Measurements from ENCODE around the gene MRPS23.
A peak's percentile ranks its signal among the peaks of the same experiment; 100 is the strongest.

MRPS23 gene

DNA sequence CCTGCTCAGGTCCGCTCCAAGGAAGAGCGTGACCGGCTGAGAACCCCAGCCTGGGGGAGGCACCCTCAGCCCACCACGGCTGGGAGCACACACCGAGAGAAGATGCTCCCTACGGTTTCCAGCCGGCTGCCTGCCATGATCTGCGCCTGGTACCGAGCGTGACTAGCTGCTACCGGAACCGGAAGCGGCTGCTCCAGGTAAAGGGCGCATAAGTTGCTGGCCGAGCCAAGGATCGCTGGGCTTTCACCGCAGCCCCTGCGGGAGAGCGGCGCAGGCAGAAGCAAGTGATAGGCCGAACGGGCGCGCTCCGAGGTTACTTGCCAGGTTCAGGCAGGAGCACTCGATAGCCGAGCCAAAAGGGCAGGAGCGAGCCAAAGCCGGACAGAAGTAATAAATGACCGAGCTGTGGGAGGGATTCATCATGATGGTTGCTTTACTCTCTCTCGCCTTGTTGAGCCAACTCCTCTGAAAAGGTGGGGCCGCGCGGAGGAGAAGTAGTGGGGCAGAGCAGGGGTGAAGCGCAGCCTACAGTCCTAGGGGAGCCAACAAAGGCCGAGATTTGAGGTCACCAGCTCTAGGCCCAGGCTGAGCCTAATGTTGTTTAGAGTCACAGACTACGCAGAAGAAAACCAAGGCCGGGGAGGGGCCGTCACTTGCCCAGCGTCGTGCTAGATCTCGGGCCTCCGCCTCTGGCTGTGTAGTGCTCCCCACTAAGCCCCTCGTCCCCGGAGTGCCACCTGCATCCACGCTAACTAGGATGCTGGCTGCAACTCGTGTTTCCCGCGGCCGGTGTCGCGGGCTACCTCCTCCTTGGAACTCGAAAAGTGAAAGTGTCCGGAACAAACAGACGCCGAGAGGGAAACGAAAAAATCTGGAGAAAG lies at the start of gene MRPS23:
Gene MRPS23 (minus strand): TSS at position 171 of the 881 bp plus-strand sequence. CDS start 34 bp downstream, at position 137.
- DNase-seq: peak; percentile 96

DNA sequence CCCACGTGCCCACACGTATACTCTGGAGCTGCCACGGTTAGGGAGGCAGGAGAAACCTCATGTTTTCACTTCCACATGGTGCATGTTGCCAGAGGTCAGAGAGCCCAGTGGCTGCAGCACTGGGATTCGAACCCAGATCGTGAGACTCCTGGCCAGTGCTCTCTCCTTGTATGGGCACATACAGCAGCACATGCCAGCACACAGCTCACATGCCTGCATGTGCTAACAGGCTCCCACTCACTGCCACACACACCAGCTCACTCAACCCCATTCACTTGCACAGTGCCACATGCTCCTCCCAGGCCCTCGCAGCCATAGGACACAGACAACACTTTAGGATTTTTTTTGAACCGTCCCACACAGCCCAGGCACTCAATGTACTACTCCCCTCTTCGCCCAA lies 49.5 kb upstream of the MRPS23 start:
- no peak for DNase-seq

DNA sequence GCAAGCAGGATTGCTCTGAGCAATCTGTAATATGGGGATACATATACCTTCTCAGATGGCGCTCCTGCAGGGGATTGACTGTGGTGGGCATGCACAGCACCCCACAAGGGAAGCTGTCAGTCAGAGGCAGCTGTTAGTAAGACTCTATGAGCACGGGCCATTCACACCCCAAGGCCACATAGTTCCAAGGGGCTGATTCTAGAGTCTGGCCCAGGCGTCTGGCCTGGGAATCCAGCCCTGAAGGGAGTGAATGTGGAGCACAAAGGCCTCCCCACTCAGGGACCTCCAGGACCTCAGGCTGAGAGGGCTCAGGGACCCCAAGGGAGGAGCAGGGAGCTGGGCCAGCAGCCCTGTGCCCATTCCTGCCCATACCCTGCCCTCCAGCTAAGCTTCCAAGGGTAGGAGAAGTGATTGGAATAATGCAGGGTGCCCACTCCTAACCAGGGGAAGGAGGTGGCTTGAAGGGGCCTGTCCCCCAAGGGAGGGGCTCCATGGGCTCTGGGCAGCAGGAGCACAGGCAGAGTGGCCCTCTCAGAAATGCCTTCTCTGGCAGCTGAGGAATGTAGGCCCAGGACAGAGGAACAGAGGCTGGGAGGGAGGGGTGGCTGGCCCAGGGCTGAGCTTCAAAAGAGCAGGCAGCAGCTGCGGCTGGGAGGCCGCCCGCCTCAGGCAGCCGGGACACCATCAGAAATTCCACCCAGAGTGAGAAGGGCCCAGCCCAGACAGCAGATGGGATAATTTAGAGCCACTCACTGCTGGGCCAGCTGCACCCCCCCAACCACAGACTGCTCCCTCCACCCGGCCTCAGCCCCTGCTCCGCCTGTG lies 48.9 kb upstream of the MRPS23 start:
- no peak for DNase-seq

DNA sequence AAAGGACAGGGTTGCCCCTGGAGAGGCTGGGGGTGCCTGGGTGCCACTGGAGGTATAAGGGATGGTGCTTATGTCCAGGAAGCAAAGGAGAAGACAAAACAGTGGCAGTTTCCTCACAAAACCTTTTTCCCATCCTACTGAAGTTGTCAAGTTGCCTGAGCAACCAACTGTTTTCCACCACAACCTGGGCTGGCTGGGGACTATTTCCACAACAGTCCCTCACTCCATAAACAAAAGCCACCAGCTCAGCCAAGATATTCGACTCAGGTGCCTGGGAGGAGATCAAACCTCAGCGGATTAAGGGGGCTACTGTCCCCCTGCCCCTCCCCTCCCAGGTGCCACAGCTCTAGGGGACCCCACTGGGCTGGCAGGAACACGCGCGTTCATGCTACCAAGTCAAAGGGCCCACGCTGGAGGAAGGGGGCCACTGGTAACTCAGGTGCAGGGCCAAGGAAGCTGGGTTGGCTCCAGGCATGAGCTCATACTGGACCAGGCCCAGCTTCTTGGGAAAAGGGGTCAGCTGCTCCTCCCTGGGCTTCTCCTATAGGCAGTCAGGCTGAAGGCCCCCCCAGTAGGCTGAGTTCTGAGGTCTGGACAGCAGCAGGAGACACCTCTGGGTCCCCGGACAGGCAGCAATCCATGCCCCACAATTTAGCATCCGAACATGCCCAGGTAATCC lies 45.7 kb upstream of the MRPS23 start:
- no peak for DNase-seq

DNA sequence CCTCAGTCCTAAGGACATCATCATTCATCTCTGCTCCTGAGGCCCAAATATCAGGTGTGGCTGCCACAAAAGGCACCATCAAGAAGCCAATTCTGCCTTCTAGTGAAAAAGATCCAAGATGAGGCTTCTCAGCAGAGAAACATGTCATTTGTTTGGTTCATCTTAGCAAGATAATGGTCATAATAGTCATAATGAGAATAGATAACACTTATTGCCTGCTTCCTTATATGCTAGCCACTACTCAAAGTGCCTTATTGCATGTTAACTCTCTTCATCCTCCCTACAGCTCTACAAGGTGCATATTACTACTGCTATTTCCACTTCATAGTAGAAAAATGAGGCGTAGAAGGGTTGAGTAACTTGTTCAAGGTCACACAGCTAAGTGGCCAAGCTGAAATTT lies 45.0 kb upstream of the MRPS23 start:
- no peak for DNase-seq

DNA sequence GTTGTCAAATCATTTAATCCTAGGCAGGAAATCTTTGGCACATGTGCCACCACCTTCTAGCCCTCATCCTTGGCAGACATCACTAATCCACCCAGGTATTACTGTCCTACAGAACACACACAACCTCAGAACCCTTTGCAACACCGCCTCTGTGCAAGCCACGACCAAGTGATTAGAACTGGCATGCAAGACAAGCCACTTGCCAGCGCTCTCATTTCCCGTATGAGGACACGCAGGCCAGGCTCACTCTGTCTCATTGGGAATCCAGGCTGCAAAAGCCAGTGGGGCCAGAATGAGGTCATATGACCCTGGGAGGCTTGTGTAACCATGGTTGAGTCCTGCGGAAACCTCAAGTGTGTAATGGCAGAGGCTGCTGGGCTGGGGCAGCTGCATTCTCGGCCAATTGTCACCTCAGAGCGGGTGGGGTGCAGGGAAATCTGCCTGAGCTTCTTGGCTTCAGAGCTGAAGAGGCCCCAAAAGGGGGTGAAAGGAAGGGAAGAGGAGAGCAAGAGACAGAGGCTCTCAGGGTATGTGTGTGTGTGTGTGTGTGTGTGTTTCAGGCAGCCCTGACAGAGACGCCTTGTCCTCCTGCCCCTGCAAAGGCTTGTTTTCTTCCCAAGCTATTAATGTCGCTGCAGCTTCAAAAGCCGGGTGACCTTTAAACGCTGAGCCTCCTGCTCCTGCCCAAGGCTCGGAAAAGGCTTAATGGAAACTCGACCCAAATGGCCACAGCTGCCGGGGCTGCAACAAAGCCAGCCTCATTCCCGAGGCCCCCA lies 43.2 kb upstream of the MRPS23 start:
- peak; percentile 72 for DNase-seq

DNA sequence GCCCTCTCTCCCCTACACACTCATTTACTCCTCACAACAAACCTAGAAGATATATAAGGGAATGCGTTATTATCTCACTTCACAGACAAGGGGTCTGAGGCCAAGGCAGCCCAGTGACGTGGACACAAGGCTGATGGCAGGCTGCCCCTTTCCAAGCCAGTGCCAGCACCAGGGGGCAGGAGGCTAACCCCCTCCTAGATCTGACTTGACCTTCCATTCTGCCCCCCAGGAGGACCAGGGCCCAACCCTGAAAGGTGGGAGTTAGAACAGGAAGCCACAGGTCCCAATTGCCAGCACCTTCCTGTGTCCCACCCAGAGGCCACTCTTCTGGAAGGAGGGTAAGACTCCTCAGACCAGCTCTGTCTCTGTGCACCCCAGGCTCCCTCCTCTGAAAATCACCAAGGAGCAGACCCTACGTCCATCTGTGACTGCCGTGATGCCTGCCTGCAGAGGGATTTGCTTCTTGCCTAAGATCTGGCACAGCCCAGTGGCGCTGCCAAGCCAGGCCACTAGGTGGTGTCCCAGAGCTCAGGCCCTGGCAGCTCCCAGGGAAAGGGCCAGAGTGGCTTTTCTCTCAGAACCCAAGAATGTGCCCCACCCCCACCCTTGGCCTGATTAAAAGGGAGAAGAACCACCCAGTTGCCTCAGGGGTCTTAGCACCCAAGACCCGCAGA lies 42.4 kb upstream of the MRPS23 start:
- peak; percentile 72 for DNase-seq

DNA sequence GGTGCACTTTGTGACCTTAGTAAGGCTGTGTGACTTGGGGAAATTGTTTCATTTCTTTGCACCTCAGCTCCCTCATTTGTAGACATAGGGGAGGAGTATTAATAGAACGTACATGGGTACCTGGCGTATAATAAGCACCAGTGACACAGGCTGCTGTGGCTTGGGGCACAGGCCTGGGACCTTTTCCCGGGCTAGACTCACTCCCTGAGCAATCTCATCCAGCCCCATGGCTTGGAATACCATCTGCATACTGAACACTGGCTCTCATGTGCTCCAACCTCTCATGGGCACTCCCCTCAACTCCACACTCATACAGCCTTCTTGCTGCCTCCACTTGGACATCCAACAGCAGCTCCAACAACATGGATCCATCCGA lies 41.0 kb upstream of the MRPS23 start:
- no peak for DNase-seq

DNA sequence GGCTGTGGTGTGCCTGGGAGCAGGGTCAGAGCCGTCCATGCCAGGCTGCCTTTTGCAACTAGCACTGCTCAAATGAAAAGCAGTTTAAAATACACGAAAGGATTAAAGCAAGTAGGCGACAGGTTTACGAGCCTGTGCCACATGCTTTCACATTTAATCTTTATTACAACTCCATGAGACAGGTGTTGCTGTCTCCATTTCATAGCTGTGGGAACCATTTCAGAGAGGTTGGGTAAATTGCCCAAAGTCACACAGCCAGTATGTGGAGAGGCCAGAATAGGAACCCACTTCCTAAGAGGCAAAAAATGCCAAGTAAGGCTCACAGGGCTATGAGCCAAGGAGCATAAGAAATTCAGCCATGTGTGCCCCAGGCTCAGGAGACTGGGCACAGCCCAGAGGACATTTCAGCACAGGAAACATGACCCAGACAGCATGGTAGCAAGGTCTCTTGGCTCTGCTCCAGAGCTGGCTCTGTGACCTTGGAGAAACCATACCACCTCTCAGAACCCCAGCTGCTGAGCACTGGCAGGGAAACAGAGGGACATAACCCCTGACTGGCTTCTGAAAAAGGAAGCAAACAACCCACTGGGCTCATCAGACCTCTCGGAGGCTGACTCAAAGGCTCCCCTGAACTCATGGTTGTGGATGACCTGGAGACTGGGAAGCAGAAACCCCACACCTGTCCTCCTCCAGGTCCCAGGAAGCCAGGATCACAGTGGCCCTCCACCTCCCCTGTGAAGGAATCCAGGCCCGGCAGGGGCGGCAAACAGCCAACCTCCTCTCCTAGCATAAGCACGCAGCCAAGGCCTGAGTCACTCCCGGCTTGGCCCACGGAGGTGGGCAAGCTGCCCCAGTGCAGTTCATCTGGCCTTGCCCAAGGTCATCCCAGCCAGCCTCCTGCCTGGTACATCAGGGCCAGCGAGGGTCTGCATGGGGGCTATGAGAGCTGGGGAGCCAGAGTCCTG lies 40.3 kb upstream of the MRPS23 start:
- no peak for DNase-seq

DNA sequence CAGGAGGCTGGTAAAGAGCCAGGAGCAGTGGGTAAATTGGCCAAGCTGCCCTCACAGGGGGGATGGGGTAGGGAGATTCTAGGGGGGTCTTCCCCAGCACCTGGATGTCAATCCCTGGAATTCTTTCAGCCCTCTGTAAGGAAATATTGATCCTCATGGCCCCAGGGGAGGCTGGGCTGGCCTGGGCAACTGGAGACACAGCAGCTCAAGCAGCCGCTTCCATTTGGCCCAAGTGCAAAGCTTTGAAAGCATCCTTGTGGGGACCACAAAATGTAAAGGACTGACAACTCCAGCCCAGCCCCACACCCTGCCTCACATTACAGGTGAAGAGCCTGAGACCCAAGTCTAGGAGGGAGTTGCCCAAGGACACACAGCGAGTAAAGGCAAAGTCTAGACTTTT lies 39.4 kb upstream of the MRPS23 start:
- no peak for DNase-seq

DNA sequence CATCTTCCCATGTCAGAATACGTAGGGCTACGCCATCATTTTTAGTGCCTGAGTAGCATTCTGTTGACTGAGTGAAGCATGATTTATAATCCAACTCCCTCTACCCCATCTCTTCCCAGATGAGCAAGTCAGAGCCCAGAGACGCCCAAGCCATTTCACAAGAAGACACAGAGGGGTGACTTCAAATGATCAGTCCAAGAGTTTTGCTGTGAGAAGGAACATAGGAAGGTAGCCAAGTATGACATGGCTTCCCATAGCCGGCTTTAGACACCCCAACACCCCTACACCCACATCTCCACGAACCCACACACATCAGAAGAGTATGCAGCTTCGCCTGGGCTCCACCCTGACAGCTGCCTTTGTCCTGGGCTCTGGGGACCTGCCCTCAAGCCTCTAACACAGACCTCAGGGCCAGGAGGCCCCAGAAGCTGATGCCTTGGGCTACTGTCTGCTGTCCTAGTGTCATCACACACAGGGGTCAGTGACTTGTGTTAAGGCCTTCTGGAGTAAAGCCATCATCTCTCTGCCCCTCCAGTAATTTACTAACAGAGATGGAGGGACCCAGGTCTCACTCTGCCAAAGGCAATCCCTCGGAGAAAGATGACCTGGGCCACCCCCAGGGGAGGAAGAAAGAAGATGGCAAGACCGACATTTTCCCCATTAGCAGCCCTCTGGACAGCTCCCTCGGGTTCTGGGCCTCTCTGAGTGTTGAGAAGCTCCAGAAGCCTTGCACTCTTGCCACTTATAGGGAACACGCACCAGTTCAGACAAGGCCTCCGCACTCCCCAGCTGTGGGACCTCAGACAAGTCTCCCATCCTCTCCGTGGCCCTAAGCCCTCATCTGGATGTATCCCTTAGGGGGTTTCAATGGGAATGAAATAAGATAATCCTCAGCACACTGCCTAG lies 38.7 kb upstream of the MRPS23 start:
- no peak for DNase-seq

DNA sequence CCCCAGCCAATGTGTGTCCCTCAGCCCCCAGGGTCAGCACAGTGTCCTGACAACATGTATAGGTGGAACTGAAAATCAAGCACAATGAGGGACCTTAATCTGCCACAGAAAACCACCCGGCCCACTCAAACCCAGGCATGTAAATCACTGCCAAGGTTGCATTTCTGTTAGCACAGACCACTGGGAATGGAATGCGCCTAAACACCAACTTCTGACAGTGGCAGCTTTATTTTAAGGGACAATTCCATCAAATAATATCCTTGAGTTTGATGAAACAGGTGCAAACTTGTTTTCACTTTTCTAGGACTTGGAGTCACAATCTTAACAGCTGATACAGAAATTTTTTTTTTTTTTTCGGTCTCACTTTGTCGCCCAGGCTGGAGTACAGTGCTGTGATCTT lies 37.3 kb upstream of the MRPS23 start:
- no peak for DNase-seq

DNA sequence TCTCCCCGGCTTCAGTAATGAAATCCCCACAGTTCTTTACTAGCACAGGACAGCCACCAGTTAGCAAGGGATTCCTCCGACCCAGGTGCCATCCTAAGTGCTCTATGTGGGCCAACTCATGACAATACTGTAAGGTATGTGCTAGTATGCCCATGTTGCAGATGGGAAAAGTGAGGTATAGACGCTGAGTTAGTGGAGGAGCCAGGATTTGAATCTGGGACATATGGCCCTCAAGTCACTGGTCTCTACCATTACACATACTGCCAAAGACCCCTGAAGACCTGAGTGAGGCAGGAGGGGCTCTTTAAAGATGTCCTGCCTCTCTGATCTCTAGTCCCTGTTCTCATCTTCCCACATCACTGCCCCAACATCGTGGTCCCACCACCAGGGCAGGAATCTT lies 36.2 kb upstream of the MRPS23 start:
- no peak for DNase-seq

DNA sequence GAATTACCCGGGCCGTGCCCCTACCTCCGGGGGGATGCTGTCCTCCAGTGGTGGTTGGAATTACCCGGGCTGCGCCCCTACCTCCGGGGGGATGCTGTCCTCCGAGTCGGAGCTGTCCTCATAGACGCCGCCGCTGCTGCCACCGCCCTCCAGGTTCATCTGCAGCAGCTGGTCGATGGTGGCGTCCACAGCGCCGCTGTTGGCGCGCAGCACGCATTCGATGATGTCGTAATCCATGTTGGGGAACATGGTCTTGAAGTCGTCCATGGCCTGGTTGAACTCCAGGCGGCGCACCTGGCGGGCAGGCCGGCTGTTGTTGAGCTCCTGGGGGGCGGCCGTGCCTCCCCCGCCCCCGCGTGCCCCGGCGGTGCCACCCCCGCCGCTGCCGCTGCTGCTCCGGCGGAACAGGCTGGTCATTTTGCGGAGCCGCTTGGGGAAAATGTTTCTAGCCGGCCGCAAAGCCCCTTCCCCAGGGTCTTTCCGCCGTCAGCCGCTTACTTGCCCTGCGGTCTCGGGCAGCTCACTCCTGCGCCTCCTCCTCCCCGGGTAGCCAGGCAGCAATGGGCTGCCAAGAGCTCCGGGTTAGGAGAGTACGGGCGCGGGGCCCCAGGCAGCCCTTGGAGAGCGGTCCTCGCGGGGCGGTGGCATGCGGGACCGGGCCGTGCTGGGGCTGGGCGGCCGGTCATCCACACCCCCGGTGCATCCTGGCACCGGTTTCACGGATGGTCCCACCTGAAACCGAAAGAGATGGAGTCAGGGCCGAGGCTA lies 35.5 kb upstream of the MRPS23 start:
- DNase-seq: no peak

DNA sequence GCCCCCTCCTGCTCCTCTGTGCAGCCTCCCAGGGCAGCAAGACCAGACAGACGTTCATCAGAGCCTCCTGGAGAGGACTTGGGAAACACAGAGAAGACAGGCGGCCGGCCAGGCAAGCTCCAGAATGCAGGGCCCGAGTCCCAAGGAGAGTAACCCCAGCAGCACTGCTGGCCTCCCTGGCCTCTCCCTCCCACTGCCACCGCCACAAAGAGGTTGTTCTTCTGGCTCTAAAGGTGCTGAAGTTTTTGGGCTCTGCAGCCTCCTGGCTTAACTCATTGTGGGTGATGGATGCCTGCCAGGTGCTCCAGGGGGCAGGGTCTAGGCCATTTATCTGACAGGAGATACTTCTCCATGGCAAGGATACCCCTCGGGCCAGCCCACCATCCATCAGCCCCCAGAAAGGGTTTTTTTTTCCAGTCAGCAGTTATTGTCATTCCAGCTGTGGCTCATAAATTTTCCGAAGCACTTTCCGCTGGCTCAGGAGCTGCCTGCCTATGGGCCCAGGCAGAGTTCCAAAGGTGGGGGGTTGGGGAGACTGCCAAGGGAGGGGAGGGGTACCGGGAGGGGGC lies 32.0 kb upstream of the MRPS23 start:
- DNase-seq: no peak

DNA sequence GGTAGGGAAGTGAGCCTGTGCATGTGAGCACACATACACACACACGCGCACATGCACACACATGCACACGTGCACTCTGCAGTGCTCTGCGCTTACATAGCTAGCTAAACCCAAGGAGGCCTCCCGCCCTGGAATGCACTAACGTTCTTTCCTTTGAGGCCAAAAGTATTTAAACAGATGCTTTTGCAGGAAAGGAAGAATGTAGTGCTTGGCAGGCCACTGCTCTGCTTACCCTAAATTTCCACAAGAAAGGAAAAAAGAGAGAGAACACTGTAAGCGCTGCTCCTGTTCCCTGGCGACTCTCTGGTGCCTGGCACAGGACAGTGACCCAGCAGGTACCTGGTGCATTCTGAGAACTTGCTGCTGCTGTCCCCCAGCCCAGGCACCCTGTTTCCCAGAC lies 31.3 kb upstream of the MRPS23 start:
- no peak for DNase-seq

DNA sequence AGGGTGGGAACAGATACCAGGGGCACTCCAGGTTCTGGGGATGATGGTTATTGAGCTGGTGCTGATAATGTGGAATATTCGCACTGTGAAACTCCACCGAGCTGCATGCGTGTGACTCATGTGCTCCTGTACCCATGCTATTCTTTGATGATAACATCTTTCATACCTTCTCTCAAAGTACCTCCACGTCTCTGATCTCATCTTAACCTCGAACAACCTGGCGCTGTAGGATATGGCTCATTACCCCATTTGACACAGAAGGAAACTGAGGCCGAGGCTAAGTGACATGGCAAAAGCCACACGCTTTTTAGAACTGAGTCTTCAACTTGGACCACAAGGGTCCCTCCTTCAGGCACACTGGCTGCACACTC lies 30.2 kb upstream of the MRPS23 start:
- DNase-seq: no peak

DNA sequence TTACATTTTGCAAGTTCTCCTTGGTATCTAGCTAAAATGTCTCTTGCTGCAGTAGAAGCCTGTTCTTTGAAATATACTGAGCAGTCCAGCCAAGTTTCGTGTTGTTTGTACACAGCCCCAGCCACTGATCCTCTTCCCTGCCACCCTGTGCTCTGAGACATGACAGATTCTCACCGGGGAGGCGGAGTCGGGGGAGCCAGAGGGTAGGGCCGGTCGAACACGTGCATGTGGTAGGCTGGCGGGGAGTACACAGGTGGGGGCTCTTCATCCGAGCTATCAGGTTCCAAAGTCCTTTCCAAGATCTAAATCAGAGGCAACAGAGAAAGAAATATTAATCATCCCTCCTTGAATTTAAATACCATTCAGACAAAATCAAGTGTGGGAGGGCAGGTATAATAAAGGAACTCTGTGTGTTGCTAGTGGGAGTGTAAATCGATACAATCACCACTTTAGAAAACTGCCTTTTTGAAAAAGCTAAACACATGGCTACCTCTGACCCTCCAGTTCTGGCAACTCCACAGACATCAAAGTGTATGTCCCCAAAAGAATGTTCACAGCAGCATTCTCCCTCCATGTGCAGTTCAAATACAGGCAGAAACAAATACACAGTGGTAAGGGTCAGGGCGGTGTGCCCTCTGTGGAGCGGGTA lies 29.7 kb upstream of the MRPS23 start:
- no peak for DNase-seq

All from CD4-positive, alpha-beta T cell treated with Interferon gamma for 1 hour (primary cell).